Measurements from ENCODE around the gene PLEKHM1.

PLEKHM1 gene

DNA sequence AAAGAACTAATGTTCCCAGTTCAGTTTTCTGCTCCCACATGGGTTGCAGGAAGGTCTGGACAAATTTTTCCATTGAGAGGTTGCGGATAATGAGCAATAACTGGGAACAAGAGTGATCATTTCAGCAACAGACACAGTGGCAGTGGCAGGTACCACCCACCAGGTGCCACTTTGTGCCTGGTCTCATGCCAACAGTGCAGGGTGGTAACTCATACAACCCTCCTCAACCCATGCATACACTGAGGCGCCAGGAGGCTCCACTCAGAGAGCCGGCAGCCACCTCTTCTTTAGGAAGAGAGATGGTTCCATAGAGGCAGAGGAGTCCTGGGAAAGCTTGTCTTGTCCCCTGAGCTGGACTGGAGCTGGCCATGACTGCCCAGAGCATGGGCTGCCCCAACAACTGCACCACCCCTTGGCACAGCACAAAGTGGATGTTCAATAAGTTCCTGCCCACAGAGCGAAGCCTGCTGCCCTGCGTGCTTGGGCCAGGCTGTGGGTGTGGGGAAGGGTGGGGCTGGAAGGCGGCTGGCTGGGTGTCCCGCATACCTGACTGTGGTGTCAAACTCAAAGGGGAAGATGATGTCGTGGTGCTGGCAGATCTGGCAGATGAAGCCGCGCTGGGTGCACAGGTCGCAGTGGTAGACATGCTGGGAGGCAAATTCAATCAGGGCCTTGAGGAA is 51.5 kb downstream of the PLEKHM1 start:
- H3K4me3 ChIP-seq (ENCODE audit: low read depth, low read length) = no peak overlapping the region
- TF ChIP-seq, protein P1, sequence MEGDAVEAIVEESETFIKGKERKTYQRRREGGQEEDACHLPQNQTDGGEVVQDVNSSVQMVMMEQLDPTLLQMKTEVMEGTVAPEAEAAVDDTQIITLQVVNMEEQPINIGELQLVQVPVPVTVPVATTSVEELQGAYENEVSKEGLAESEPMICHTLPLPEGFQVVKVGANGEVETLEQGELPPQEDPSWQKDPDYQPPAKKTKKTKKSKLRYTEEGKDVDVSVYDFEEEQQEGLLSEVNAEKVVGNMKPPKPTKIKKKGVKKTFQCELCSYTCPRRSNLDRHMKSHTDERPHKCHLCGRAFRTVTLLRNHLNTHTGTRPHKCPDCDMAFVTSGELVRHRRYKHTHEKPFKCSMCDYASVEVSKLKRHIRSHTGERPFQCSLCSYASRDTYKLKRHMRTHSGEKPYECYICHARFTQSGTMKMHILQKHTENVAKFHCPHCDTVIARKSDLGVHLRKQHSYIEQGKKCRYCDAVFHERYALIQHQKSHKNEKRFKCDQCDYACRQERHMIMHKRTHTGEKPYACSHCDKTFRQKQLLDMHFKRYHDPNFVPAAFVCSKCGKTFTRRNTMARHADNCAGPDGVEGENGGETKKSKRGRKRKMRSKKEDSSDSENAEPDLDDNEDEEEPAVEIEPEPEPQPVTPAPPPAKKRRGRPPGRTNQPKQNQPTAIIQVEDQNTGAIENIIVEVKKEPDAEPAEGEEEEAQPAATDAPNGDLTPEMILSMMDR (conservative IDR thresholded peaks at IDR 0.05; ENCODE audit: low read depth, low read length) = no peak
- no peak for DNase-seq (ENCODE audit: low read depth)

DNA sequence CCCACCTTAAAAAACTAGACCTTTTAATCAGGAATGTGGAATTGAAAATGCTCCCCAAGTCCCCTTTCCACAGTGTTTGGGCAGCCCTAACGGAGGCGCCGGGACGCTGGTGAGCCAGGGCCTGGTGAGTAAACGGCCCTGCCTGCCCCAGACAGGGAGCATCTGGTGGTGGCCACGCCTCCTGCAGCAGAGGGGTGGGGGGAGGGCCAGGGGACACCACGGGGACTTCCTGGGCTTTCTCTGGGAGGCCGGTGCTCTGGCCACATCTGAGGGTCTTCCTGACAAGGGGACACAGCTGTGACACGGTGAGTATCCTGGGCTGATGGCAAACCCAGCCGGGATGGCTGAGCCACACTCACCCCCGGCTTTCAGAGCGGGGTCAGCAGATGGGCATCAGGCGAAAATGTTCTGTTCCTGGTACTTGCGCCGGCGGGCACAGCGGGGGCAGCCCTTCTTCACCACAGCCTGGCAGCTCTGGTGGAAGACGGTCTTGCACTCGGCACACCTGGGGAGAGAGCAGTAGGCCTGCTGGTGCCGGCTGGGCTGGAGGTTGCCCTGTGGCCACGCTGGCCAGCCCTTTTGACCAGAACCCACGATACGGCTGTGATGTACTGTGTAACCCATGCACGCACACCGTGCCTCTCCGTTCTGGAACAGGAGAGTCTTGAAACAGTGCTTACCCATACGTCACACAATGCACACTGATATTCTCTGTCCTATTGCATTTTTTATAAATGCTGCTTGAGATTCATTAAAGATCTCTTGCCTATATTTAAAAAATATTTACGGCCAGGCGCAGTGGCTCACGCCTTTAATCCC is 52.8 kb downstream of the PLEKHM1 start:
- no peak overlapping the region for H3K4me3 ChIP-seq (ENCODE audit: low read depth, low read length)
- no peak for DNase-seq (ENCODE audit: low read depth)
- TF ChIP-seq, protein P1 (conservative IDR thresholded peaks at IDR 0.05; ENCODE audit: low read depth, low read length) = no peak

DNA sequence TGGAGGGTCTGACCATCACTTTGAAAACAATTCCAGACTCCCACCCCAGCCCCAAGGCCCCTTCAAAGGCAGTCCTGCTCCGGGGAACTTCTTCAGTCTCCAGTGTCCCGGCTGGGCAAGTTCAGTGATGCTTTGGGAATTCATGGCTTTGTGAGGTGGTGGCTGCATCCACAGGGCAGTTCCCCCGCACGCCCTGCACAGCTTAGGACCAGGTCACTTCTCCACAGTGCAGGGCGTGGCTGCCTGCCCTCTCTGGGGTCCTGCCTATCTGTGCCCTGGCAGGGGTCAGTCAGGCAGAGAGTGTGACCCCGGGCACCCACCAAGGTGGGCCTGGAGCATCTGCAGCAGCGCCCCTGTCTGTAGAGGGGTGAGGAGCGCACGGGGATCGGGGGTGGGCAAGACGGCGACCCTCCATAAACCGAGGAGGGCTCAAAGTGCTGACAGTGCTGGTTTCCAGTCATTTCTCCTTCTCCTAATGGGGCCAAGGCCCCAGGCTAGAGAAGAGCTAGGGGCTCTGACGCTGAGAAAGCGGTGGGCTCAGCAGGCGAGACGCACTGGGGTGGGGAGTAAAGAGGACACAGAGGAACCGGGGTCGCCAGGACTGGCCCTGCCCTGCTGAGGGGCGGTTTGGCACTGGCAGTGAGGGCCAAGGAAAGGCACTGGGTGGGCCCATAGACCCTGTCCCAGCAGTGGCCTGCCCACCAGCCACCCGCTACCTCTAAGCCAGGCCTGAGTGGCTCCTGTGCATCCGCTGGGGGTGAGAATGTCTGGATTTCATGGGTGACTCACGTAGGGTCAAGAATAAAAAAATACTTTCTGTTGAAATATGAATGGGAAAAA is 53.7 kb downstream of the PLEKHM1 start:
- TF ChIP-seq, protein P1 (conservative IDR thresholded peaks at IDR 0.05; ENCODE audit: low read depth, low read length) = no peak

DNA sequence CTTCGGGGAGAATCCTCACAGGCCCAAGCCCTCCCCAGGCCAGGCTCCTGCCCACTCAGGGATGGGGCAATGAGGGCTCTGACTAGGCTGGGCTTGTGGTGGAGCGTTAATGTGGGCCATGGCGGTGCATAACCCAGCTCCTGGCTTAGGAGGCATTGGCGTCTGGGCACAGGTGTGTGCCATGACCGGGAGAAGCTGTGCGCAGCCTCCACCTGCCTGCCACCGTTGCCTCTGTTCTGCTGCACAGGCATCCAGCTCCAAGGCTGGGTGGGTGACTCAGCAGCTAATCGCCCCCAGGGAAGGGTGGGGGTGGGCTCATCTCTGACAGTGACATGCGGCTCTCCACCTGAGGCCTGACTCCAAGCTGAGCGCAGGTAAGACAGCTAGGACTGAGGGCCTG is 54.4 kb downstream of the PLEKHM1 start:
- TF ChIP-seq, protein P1 (conservative IDR thresholded peaks at IDR 0.05; ENCODE audit: low read depth, low read length) = no peak
- H3K4me3 ChIP-seq (ENCODE audit: low read depth, low read length) = no peak overlapping the region
- DNase-seq (ENCODE audit: low read depth) = no peak

More for the DNA sequence above, 53.7 kb downstream of the PLEKHM1 start:
- DNase-seq (ENCODE audit: low read depth) = peak; percentile 27
- no peak overlapping the region for H3K4me3 ChIP-seq (ENCODE audit: low read depth, low read length)

DNA sequence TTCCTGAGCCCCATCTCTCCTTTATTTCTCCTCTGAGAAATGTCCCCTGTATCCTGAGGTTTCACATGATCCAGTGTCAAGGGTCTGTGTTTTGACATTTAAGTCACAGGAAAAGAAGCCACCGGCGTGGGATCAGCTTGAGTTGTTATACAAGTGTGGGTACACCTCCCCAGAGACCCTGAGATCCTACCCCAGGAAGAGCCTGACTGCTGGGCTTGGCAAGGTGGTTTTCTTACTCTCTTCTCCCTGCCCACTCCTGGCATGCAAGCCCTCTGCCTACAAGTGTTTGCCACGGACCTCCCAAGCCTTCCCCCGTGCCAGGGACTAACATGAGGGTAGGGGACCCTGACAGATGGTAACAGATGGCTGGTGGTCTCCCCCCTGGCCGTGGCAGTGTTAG is 55.0 kb downstream of the PLEKHM1 start:
- TF ChIP-seq, protein P1 (conservative IDR thresholded peaks at IDR 0.05; ENCODE audit: low read depth, low read length) = no peak
- H3K4me3 ChIP-seq (ENCODE audit: low read depth, low read length) = no peak overlapping the region
- DNase-seq (ENCODE audit: low read depth) = no peak

DNA sequence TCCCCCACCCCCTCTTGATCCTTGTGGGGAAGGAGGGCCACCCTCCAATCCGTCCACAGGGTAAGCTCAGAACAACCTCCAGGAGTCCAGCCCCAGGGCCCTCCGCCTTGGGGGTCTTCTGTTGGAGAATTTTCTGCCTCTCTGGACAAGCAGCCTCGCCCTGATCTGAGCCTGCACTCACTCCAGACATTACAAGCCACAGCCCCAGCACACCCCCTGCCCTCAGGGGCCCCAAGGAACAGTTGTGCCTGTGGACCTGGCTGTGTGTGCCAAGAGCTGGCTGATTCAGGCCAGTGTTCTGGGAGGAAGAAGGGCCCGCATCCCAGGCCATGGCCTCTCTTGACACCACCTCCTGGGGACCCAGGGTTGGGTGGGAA is 57.4 kb downstream of the PLEKHM1 start:
- no peak for DNase-seq (ENCODE audit: low read depth)
- H3K4me3 ChIP-seq (ENCODE audit: low read depth, low read length) = no peak overlapping the region
- TF ChIP-seq, protein P1 (conservative IDR thresholded peaks at IDR 0.05; ENCODE audit: low read depth, low read length) = no peak
